Activated CD8-positive, alpha-beta T cell treated with anti-CD3 and anti-CD28 coated beads, Interleukin-2, amount 10 ng/mL, durations not matched to agents 7 days and 5 days (primary cell): ENCODE results near the gene HCLS1. TPM values are rescaled to one million over a fixed set of nuclear protein-coding genes. Genes with fewer than 3 reads are reported as not detected.

Experiments
- ATAC-seq: fragments of 150-1000 bp; cut with Tn5 transposase; one replicate; pipeline ENCODE4 v1.10.0; 2021; ENCODE audit warnings: moderate library complexity
- CTCF ChIA-PET: fragments of 350-600 bp; sonication (Branson Sonifier 250); formaldehyde crosslinking; loops from one replicate; lab custom pipeline; 2021; ENCODE audit warnings: antibody characterized with exemption; lab: Charles Lee
- POLR2A ChIA-PET: fragments of 350-600 bp; sonication (Branson Sonifier 250); formaldehyde crosslinking; loops from one replicate; lab custom pipeline; 2021; ENCODE audit warnings: antibody characterized with exemption; lab: Charles Lee
- DNase-seq: peaks from one replicate; pipeline ENCODE4 v3.0.0-alpha.2; 2020
- H3K27ac Mint-ChIP-seq: one replicate; pipeline ENCODE4 v1.8.0; 2021; ENCODE audit warnings: mild to moderate bottlenecking, mixed read lengths
- H3K27me3 Mint-ChIP-seq: one replicate; pipeline ENCODE4 v1.8.0; 2021; ENCODE audit warnings: low read depth, mixed read lengths
- H3K36me3 Mint-ChIP-seq: one replicate; pipeline ENCODE4 v1.8.0; 2021; ENCODE audit warnings: low read depth, mixed read lengths
- H3K4me1 Mint-ChIP-seq: one replicate; pipeline ENCODE4 v1.8.0; 2021; ENCODE audit warnings: low read depth, mixed read lengths
- H3K4me3 Mint-ChIP-seq: one replicate; pipeline ENCODE4 v1.8.0; 2021; ENCODE audit warnings: mild to moderate bottlenecking, mixed read lengths
- H3K9me3 Mint-ChIP-seq: one replicate; pipeline ENCODE4 v1.8.0; 2022; ENCODE audit warnings: mixed read lengths; ENCODE audit not compliant: insufficient read depth
- total RNA-seq, 2 experiments: library from RNA; stranded (reverse); gene quantifications; one replicate each; pipeline ENCODE4 v1.2.3, GENCODE V29; 2021

The HCLS1 gene, protein sequence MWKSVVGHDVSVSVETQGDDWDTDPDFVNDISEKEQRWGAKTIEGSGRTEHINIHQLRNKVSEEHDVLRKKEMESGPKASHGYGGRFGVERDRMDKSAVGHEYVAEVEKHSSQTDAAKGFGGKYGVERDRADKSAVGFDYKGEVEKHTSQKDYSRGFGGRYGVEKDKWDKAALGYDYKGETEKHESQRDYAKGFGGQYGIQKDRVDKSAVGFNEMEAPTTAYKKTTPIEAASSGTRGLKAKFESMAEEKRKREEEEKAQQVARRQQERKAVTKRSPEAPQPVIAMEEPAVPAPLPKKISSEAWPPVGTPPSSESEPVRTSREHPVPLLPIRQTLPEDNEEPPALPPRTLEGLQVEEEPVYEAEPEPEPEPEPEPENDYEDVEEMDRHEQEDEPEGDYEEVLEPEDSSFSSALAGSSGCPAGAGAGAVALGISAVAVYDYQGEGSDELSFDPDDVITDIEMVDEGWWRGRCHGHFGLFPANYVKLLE
- total RNA-seq: 100 to 1,000 TPM; 280 to 288 TPM

DNA sequence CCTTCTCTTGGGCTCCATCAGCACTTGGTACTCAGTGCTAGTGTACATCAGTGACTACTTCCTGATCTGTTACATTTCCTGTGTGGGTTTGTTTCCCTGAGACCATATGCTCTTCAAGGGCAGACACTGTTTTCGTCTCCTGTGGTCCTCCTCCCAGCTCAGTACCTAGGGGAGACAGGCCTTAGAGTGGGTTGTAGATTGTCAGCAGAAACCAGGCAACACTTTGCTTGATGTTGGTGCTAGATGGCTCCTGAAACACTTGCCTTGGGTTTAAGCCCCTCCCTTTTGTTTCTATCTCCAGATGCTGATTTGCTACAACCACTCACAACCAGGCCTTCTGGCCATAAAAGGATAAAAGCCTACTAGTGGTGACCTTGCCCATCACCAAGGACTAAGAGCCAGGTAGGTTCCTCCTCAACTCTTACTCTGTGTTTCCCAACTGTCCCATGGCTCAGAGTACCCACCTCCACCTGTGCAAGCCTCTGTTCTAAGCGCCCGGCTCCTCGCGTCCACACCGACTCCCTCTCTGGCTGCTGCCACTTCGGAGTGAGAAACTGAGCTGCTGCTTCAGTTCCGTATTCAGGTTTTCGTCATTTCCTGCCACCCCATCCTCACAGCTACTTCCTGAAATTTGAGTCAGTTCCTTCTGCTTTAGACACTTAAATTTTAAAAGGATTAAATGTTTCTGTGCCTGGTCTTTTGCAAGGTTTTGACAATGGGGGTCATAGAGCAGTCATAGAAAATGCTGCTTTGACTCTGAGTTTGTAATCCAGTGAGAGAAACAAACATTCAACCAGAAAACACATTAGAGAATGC, at the start of gene HCLS1:
HCLS1 (minus strand) TSS at position 548 of the 816 bp plus-strand sequence. CDS start 2,556 bp downstream, outside the sequence.
- H3K27ac Mint-ChIP-seq: peak within 1 kb of the TSS; percentile 100
- peak within 1 kb of the TSS; percentile 93 for H3K4me3 Mint-ChIP-seq
- ChIA-PET CTCF (interaction anchor here (0.6 to 1.4 kb wide), 8 partner anchors 11 to 89 kb away, joined by 3 to 4 read pairs (median 3); partner anchors contain the start of gene GOLGB1), POLR2A (interaction anchor here (0.6 to 2.9 kb wide), 18 partner anchors 10 to 904 kb away, joined by 3 to 20 read pairs (median 4); partner anchors contain the start of genes EAF2, GOLGB1, IQCB1 and POLQ)
- ATAC-seq (peak; percentile 86), DNase-seq (peak; percentile 85)
- H3K27me3 Mint-ChIP-seq: no peaks in the 10 kb centered on the region
- no peaks in the 10 kb centered on the region for H3K9me3 Mint-ChIP-seq
- H3K36me3 Mint-ChIP-seq: peaks cover 65% of the 10 kb centered on the region
- H3K4me1 Mint-ChIP-seq: peaks cover 56% of the 10 kb centered on the region

DNA sequence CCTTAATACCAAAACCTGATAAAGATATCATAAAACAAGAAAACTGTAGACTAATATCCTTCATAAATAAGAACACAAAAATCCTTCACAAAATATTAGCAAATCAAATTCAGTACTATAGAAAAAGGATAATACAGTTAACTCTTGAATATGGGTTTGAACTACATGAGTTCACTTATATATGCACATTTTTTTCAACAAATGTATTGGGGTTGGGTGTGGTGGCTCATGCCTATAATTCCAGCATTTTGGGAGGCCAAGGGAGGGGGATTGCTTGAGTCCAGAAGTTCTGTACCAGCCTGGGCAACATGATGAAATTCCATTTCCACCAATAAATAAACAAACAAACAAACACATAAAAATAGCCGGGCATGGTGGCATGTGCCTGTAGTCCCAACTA, 49.6 kb upstream of the HCLS1 start:
- POLR2A ChIA-PET: no interaction called here
- Mint-ChIP-seq H3K4me3 (no peak overlapping the region), H3K4me1 (no peaks in the 10 kb centered on the region), H3K36me3 (peaks cover 44% of the 10 kb centered on the region), H3K9me3 (no peaks in the 10 kb centered on the region), H3K27me3 (no peaks in the 10 kb centered on the region), H3K27ac (no peak overlapping the region)
- no peak for ATAC-seq
- CTCF ChIA-PET: no interaction called here
- no peak for DNase-seq

DNA sequence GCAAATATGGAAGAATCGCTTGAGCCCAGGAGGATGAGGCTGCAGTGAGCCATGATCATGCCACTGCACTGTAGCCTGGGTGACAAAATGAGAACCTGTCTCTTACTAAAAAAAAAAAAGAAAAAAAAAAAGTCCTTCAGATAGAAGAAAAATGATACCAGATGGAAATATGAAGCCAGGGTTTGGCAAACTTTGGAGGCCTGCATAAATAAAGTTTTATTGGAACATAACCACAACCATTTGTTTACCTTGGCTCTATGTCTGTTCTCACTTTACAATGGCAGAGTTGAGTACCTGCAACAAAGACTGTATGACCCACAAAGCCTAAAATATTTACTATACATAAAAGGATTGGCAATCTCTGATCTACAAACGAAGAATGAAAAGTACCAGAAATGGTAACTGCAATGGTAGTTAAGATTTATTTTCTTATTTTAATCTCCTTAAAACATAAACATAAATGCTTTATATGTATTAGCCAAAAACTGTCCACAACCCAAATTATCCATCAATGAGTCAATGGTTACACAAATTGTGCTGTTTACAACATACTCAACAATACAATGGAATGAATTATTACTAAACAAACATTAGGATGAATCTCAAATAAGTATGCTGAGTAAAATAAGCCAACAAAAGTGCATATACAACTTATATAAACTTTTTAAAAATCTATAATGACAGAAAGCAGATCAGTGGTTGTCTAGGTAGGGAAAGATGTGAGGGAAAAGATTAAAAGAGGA, 47.0 kb upstream of the HCLS1 start:
- ATAC-seq (no peak), DNase-seq (no peak)
- H3K36me3 Mint-ChIP-seq: peaks cover 39% of the 10 kb centered on the region
- no peaks in the 10 kb centered on the region for H3K27me3 Mint-ChIP-seq
- POLR2A ChIA-PET: no interaction called here
- H3K27ac Mint-ChIP-seq: no peak overlapping the region
- CTCF ChIA-PET: no interaction called here
- H3K9me3 Mint-ChIP-seq: no peaks in the 10 kb centered on the region
- no peak overlapping the region for H3K4me3 Mint-ChIP-seq
- no peaks in the 10 kb centered on the region for H3K4me1 Mint-ChIP-seq

DNA sequence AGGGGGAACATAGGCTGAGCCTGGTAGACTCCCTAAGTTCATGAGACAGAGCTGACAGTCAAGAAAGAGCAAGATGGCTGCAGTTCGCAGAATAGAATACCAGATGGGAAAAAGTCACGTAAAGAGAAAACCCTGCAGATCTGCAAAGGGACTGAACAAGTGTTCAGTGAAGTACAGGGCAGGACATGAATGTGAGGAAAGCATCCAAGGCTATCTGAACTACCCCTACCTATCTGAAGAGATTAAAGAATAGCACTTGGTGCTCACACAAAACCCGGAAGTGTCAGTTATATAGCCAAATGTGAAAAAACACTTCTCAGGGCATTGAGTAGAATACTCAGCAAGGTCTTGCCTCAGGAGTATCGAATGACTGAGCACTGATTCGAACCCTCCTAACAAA, 44.8 kb upstream of the HCLS1 start:
- ATAC-seq: no peak
- Mint-ChIP-seq H3K36me3 (peaks cover 39% of the 10 kb centered on the region), H3K27me3 (no peaks in the 10 kb centered on the region), H3K4me1 (no peaks in the 10 kb centered on the region), H3K9me3 (no peaks in the 10 kb centered on the region), H3K4me3 (no peak overlapping the region), H3K27ac (no peak overlapping the region)
- no peak for DNase-seq
- ChIA-PET CTCF (interaction anchor here (1.3 kb wide), 1 partner anchor 10 kb away, joined by 3 read pairs; no protein-coding TSS in a partner anchor), POLR2A (no interaction called here)

DNA sequence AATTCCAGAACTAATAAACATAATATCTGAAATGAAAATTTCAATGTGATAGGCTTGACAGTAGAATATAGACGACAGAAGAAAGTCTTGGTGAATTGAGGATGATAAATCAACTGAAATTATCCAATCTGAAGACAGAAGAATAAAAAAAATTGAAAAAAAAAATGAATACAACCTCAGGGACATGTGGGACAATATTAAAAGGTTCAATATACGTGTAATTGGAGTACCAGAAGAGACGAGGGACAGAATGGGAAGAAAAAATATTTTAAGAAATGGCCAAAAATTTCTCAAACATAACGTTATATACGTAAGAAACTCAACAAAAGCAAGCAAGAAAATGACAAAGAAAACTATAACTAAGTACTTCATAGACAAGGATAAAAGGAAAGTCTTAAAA, 43.3 kb upstream of the HCLS1 start:
- no peak for ATAC-seq
- no peaks in the 10 kb centered on the region for H3K9me3 Mint-ChIP-seq
- ChIA-PET POLR2A (no interaction called here), CTCF (no interaction called here)
- no peak for DNase-seq
- no peaks in the 10 kb centered on the region for H3K4me1 Mint-ChIP-seq
- H3K27ac Mint-ChIP-seq: no peak overlapping the region
- no peak overlapping the region for H3K4me3 Mint-ChIP-seq
- H3K36me3 Mint-ChIP-seq: peaks cover 32% of the 10 kb centered on the region
- no peaks in the 10 kb centered on the region for H3K27me3 Mint-ChIP-seq

DNA sequence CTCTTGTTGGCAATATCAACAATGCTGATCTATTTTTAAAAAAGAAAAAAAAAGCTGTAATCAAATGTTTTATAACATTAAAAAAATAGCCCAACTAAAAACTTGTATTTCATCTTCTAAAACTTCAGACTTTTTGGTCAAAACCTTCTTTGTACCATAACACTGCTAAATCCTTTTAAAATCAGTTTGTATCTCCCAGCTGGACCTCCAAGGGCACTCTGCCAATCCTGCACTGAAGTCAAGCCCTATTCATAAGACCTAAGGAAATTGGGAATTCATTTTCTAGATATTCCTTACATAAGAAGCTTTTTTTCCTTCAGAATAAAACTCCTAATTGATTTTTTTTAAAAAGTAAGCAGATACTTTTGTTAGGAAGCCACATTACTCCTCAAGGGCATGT, 38.2 kb upstream of the HCLS1 start:
- no peak overlapping the region for H3K4me3 Mint-ChIP-seq
- no peaks in the 10 kb centered on the region for H3K4me1 Mint-ChIP-seq
- ATAC-seq (no peak), DNase-seq (no peak)
- H3K27me3 Mint-ChIP-seq: no peaks in the 10 kb centered on the region
- H3K36me3 Mint-ChIP-seq: peaks cover 18% of the 10 kb centered on the region
- CTCF ChIA-PET: interaction anchor here (1.0 kb wide), 1 partner anchor 21 kb away, joined by 3 read pairs; no protein-coding TSS in a partner anchor
- H3K9me3 Mint-ChIP-seq: no peaks in the 10 kb centered on the region
- no peak overlapping the region for H3K27ac Mint-ChIP-seq
- POLR2A ChIA-PET: interaction anchor here (1.3 kb wide), 1 partner anchor 50 kb away, joined by 3 read pairs; the partner anchor contains the start of gene GOLGB1

DNA sequence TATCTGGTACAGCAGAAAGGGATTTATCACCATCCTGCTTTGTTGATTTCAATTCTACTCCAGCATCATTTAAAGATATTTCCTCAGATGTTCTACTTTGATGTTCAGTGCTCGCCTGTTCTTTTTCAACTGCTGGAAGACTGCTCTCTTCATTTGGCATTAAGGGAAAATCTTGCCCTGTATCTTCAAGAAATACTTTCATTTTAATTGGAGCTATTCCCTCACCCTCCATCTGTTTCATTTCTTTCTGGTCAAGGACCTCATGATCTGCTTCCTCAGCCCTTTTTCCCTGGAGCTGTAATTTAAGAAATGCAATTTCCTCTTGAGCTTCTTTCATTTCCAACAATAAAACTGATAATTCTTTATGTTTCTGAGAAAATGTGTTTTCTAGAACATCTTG, 37.8 kb upstream of the HCLS1 start:
- DNase-seq (no peak), ATAC-seq (no peak)
- H3K9me3 Mint-ChIP-seq: no peaks in the 10 kb centered on the region
- no peak overlapping the region for H3K27ac Mint-ChIP-seq
- H3K4me3 Mint-ChIP-seq: no peak overlapping the region
- CTCF ChIA-PET: interaction anchor here (1.0 kb wide), 2 partner anchors 21 to 22 kb away, joined by 3 read pairs; no protein-coding TSS in a partner anchor
- peaks cover 15% of the 10 kb centered on the region for H3K36me3 Mint-ChIP-seq
- POLR2A ChIA-PET: interaction anchor here (1.3 kb wide), 1 partner anchor 51 kb away, joined by 3 read pairs; the partner anchor contains the start of gene GOLGB1
- no peaks in the 10 kb centered on the region for H3K27me3 Mint-ChIP-seq
- H3K4me1 Mint-ChIP-seq: no peaks in the 10 kb centered on the region

DNA sequence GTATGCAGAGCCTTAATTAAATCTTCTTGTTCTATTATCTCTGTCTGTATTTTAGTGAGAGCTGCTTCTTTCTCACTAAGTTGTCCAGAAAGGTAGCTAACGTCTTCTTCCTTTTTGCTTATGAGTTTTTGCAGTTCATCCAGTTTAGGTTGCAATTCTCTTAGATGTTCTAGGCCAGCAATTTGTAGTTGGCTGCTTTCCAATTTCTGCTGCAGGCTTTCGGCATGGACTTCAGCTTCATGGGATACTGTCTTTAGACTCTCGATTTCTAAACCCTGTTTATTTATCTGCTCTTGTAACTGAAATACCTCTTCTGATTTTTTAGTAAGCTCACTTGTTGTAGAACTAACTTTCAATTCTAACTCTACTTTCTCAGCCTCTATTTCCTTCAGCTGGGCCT, 35.5 kb upstream of the HCLS1 start:
- Mint-ChIP-seq H3K36me3 (peaks cover 26% of the 10 kb centered on the region), H3K27me3 (no peaks in the 10 kb centered on the region), H3K4me1 (peaks cover 11% of the 10 kb centered on the region), H3K9me3 (no peaks in the 10 kb centered on the region), H3K27ac (no peak overlapping the region), H3K4me3 (no peak overlapping the region)
- ATAC-seq (no peak), DNase-seq (no peak)
- POLR2A ChIA-PET: interaction anchor here (1.7 kb wide), 1 partner anchor 35 kb away, joined by 4 read pairs; the partner anchor contains the start of gene HCLS1
- CTCF ChIA-PET: interaction anchor here (0.9 kb wide), 2 partner anchors 9 to 23 kb away, joined by 3 read pairs; no protein-coding TSS in a partner anchor

DNA sequence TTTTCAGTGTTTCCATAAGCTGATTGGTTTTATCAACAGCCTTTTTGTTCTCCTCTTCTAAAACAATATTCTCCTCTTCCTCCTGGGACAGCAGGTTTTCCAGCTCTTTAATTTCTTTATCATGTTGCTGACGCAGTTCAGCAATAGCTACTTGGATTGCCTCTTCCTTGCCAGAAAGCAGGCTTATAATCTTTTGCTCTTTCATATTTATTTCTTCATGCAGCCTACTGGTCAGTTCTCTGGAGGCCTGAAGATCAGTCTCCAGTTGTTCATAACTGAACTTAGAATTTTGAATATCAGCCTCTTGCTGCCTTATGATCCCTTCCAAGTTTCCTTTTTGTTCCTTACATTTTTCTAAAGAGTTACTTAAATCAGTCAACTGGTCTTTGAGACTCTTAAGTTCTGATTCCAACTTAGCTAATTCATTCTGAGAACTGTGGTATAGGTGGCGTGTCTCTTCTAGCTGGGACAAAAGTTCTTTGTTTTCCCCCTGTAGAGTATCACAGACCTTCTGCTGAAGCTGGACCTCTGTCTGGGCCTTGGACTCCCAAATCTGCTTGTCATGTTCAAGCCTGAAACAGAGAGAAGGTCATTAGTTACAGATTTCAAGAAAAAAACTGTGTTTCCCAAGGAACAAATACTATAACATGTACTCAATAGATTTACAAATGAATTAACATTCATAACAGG, 31.5 kb upstream of the HCLS1 start:
- H3K27ac Mint-ChIP-seq: peak overlapping the region; percentile 21
- ATAC-seq: no peak
- CTCF ChIA-PET: interaction anchor here (0.8 to 2.4 kb wide), 6 partner anchors 8 to 145 kb away, joined by 3 to 10 read pairs (median 4); partner anchors contain the start of genes HCLS1 and POLQ

DNA sequence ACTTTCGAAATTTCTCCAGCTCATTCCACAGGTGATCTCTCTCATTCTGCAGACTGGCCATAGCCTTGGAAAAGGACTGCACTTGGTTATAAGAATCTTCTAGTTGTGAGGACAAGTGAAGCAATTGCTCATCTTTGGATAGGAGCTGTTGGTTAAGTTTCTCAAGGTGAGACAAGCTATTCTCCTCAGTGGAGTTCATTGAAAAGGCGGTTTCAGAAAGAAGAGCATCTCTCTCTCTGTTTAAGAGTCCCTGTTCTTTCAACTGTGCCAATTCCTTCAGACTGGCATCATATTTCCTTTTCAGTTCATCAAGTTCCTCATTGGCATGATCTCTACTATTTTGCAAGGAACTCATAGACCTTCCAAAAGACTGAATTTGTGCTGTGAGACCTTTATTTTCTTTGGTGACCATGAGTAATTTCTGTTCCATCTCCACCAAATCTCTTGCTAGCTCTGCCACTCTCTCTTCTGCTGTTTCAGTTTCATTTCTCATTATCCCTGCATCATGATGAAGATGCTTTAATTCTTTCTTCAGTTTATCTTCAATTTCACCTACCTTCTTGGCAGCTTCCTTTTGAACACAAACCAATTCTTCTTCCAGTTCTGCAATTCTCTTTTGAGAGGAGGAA, 30.2 kb upstream of the HCLS1 start:
- ChIA-PET CTCF (interaction anchor here (0.8 to 2.4 kb wide), 9 partner anchors 9 to 418 kb away, joined by 3 to 10 read pairs (median 4); partner anchors contain the start of genes HCLS1 and POLQ), POLR2A (interaction anchor here (0.6 to 1.9 kb wide), 3 partner anchors 31 to 173 kb away, joined by 3 to 7 read pairs (median 5); partner anchors contain the start of genes HCLS1 and POLQ)
- Mint-ChIP-seq H3K9me3 (no peaks in the 10 kb centered on the region), H3K4me1 (peaks cover 17% of the 10 kb centered on the region), H3K36me3 (peaks cover 40% of the 10 kb centered on the region), H3K4me3 (no peak overlapping the region), H3K27me3 (no peaks in the 10 kb centered on the region), H3K27ac (peak overlapping the region; percentile 66)
- DNase-seq: no peak
- ATAC-seq: peak; percentile 52

More for the DNA sequence above, 31.5 kb upstream of the HCLS1 start:
- H3K36me3 Mint-ChIP-seq: peaks cover 35% of the 10 kb centered on the region
- no peak overlapping the region for H3K4me3 Mint-ChIP-seq
- POLR2A ChIA-PET: interaction anchor here (0.7 to 1.9 kb wide), 3 partner anchors 32 to 146 kb away, joined by 3 to 7 read pairs (median 4); partner anchors contain the start of genes HCLS1 and POLQ
- no peaks in the 10 kb centered on the region for H3K27me3 Mint-ChIP-seq
- DNase-seq: no peak
- H3K9me3 Mint-ChIP-seq: no peaks in the 10 kb centered on the region
- peaks cover 17% of the 10 kb centered on the region for H3K4me1 Mint-ChIP-seq
